GM23338 (cell line): ENCODE results near the gene KCNJ11. TPM values are rescaled to one million over a fixed set of nuclear protein-coding genes. Genes with fewer than 3 reads are reported as not detected.

Experiments
- ATAC-seq: fragments of 200-7000 bp; cut with Tn5 transposase; 3 replicates; pipeline ENCODE4 v1.9.1; 2020
- DNase-seq: peaks from one replicate; pipeline ENCODE4 v3.0.0-alpha.2; 2015; ENCODE audit warnings: low spot score
- H2AFZ ChIP-seq: fragments of 200-600 bp; sonication (generic); 2 replicates; pipeline ENCODE4 v1.8.0; 2016; ENCODE audit warnings: antibody characterized with exemption, mild to moderate bottlenecking, moderate library complexity
- H3F3A ChIP-seq: fragments of 200-600 bp; sonication (generic); replicated peaks from 2 replicates; pipeline ENCODE4 v1.8.0; 2017; ENCODE audit warnings: antibody characterized with exemption, mixed run types, low read depth
- H3K27ac ChIP-seq: fragments of 200-600 bp; sonication (generic); 2 replicates; pipeline ENCODE4 v1.6.1; 2016; ENCODE audit warnings: low read depth
- H3K27me3 ChIP-seq: fragments of 200-600 bp; sonication (generic); 2 replicates; pipeline ENCODE4 v1.8.0; 2016; ENCODE audit warnings: mild to moderate bottlenecking, mixed run types, moderate library complexity; ENCODE audit not compliant: insufficient read depth
- H3K36me3 ChIP-seq: fragments of 200-600 bp; sonication (generic); 2 replicates; pipeline ENCODE4 v1.8.0; 2016; ENCODE audit warnings: mild to moderate bottlenecking; ENCODE audit not compliant: insufficient read depth
- H3K4me1 ChIP-seq: fragments of 200-600 bp; sonication (generic); 2 replicates; pipeline ENCODE4 v1.8.0; 2016; ENCODE audit warnings: mild to moderate bottlenecking, moderate library complexity; ENCODE audit not compliant: insufficient read depth
- H3K4me2 ChIP-seq: fragments of 200-600 bp; sonication (generic); 2 replicates; pipeline ENCODE4 v1.7.1; 2017; ENCODE audit warnings: mixed run types
- H3K4me3 ChIP-seq: fragments of 200-600 bp; sonication (generic); 2 replicates; pipeline ENCODE4 v1.6.1; 2016; ENCODE audit warnings: mixed run types
- H3K79me2 ChIP-seq: fragments of 200-600 bp; sonication (generic); replicated peaks from 2 replicates; pipeline ENCODE4 v1.8.0; 2017; ENCODE audit warnings: mild to moderate bottlenecking; ENCODE audit not compliant: insufficient read depth
- H3K9me2 ChIP-seq: fragments of 200-600 bp; sonication (generic); 2 replicates; pipeline ENCODE4 v1.8.0; 2017; ENCODE audit not compliant: insufficient read depth
- H4K20me1 ChIP-seq: fragments of 200-600 bp; sonication (generic); replicated peaks from 2 replicates; pipeline ENCODE4 v1.8.0; 2017; ENCODE audit warnings: mild to moderate bottlenecking; ENCODE audit not compliant: insufficient read depth
- H3K27ac Mint-ChIP-seq: 2 replicates; pipeline ENCODE4 v1.8.0; 2020; ENCODE audit warnings: inconsistent platforms, mild to moderate bottlenecking, moderate library complexity, mixed read lengths
- H3K27me3 Mint-ChIP-seq: 3 replicates; pipeline ENCODE4 v1.8.0; 2022; ENCODE audit warnings: low read depth, mild to moderate bottlenecking, moderate library complexity, mixed read lengths, inconsistent platforms; ENCODE audit not compliant: insufficient read depth, poor library complexity
- H3K36me3 Mint-ChIP-seq: 3 replicates; pipeline ENCODE4 v1.8.0; 2021; ENCODE audit warnings: low read depth, mild to moderate bottlenecking, inconsistent platforms, moderate library complexity, mixed read lengths
- H3K4me1 Mint-ChIP-seq: 3 replicates; pipeline ENCODE4 v1.8.0; 2020; ENCODE audit warnings: mild to moderate bottlenecking, inconsistent platforms, mixed read lengths
- H3K4me3 Mint-ChIP-seq: 3 replicates; pipeline ENCODE4 v1.8.0; 2021; ENCODE audit warnings: moderate library complexity, mild to moderate bottlenecking, inconsistent platforms, mixed read lengths
- H3K9me3 Mint-ChIP-seq: 3 replicates; pipeline ENCODE4 v1.8.0; 2020; ENCODE audit warnings: moderate library complexity, mild to moderate bottlenecking, inconsistent platforms, mixed read lengths
- NANOG ChIP-seq: IDR thresholded peaks from 2 replicates; pipeline ENCODE4 v1.6.1; 2016; ENCODE audit warnings: antibody characterized with exemption, borderline replicate concordance
- POLR2AphosphoS5 ChIP-seq: IDR thresholded peaks from 2 replicates; pipeline ENCODE4 v1.6.1; 2016; ENCODE audit warnings: antibody characterized with exemption, low read depth
- STAT1 ChIP-seq: IDR thresholded peaks from one replicate; pipeline ENCODE4 v1.6.1; 2016; ENCODE audit warnings: antibody characterized with exemption; ENCODE audit not compliant: unreplicated experiment
- ZNF114 ChIP-seq: fragments of 250-450 bp; sonication (Bioruptor Pico); IDR thresholded peaks from 2 replicates; pipeline ENCODE4 v1.5.0; 2020; ENCODE audit warnings: mild to moderate bottlenecking, moderate library complexity
- ZNF331 ChIP-seq: fragments of 250-450 bp; sonication (Bioruptor Pico); IDR thresholded peaks from 2 replicates; pipeline ENCODE4 v1.5.0; 2020; ENCODE audit warnings: low read depth, mild to moderate bottlenecking, moderate library complexity
- ZNF462 ChIP-seq: fragments of 250-450 bp; sonication (Bioruptor Pico); IDR thresholded peaks from 2 replicates; pipeline ENCODE4 v1.5.0; 2020; ENCODE audit warnings: mild to moderate bottlenecking, moderate library complexity
- polyA plus RNA-seq: library from polyadenylated mRNA; unstranded; fragments of >200 nt; fragmentation: Nextera tagmentation; extraction: Ambion mirVana; gene quantifications from 2 replicates; pipeline ENCODE4 v1.2.1, GENCODE V29; 2016
- total RNA-seq: library from RNA; depleted of rRNA; stranded (reverse); fragments of >200 nt; shearing (Covaris generic); gene quantifications from 2 replicates; pipeline ENCODE4 v1.2.3, GENCODE V29; 2014

Gene KCNJ11
- total and polyA plus RNA-seq, 2 experiments from 2014 or later, result 0.89 to 7.9 TPM

GRCh38 chr11:17397311-17398002 lies 9.0 kb upstream of the KCNJ11 start:
- Histone ChIP-seq H3K79me2 (no peaks in the 10 kb centered on the region), H3F3A (no peaks in the 10 kb centered on the region), H3K36me3 (no peaks in the 10 kb centered on the region), H3K4me2 (no peak overlapping the region), H4K20me1 (no peaks in the 10 kb centered on the region), H3K27me3 (no peaks in the 10 kb centered on the region), H3K9me2 (no peaks in the 10 kb centered on the region), H3K27ac (no peak overlapping the region), H3K4me3 (no peak overlapping the region), H3K4me1 (no peaks in the 10 kb centered on the region), H2AFZ (no peak overlapping the region)
- no peak for DNase-seq
- H3K9me3 Mint-ChIP-seq, result no peaks in the 10 kb centered on the region
- H3K27ac Mint-ChIP-seq, result no peak overlapping the region
- H3K36me3 Mint-ChIP-seq, result no peaks in the 10 kb centered on the region
- 0 out of 3 replicates have a peak, but pooled peaks cover 2% of the 10 kb centered on the region for H3K4me1 Mint-ChIP-seq
- no peak for TF ChIP-seq POLR2AphosphoS5
- TF ChIP-seq NANOG, result no peak
- no peak for TF ChIP-seq ZNF114 (CRISPR knock-in tag)
- TF ChIP-seq STAT1, result no peak
- peaks cover 4% of the 10 kb centered on the region for H3K27me3 Mint-ChIP-seq
- no peak for ATAC-seq
- no peak overlapping the region for H3K4me3 Mint-ChIP-seq

- no peaks in the 10 kb centered on the region for H3K79me2 ChIP-seq
- H3K4me2 ChIP-seq, result no peak overlapping the region
- no peaks in the 10 kb centered on the region for H3K27me3 ChIP-seq
- Mint-ChIP-seq H3K4me1 (0 out of 3 replicates have a peak, but pooled peaks cover 2% of the 10 kb centered on the region), H3K27me3 (peaks cover 6% of the 10 kb centered on the region), H3K9me3 (no peaks in the 10 kb centered on the region), H3K4me3 (no peak overlapping the region), H3K36me3 (no peaks in the 10 kb centered on the region), H3K27ac (no peak overlapping the region)
- H3K4me3 ChIP-seq, result no peak overlapping the region
- DNase-seq (no peak), ATAC-seq (no peak)
- no peaks in the 10 kb centered on the region for H3K4me1 ChIP-seq
- H4K20me1 ChIP-seq, result no peaks in the 10 kb centered on the region
- TF ChIP-seq ZNF331 (CRISPR knock-in tag) (no peak), ZNF462 (no peak)
- no peak overlapping the region for H3K27ac ChIP-seq
- H3F3A ChIP-seq, result no peaks in the 10 kb centered on the region
- H2AFZ ChIP-seq, result no peak overlapping the region
- no peaks in the 10 kb centered on the region for H3K36me3 ChIP-seq
- H3K9me2 ChIP-seq, result no peaks in the 10 kb centered on the region
These were observed 8.3 kb upstream of the KCNJ11 start for GRCh38 chr11:17396598-17397310.
